HCT116 (cell line): Measurements from ENCODE around the gene TRIM60. TPM values are rescaled to one million over a fixed set of nuclear protein-coding genes. Genes with fewer than 3 reads are reported as not detected.

Experiments
- ATAC-seq: fragments of 200-7000 bp; cut with Tn5 transposase; 2 replicates; pipeline ENCODE4 v1.9.1; 2020; ENCODE audit warnings: mild to moderate bottlenecking, moderate library complexity
- BruUV-seq: library from RNA; stranded (reverse); fragments of 400-500 nt; replicated peaks from 2 replicates; lab custom pipeline; 2021; lab: Mats Ljungman, UMichigan
- CTCF ChIA-PET: fragments of 300-600 bp; sonication (Branson Sonifier 250); formaldehyde crosslinking; loops from one replicate; lab custom pipeline; 2021; ENCODE audit warnings: antibody characterized with exemption; lab: Charles Lee
- POLR2A ChIA-PET: fragments of 300-600, 350-600 bp; sonication (Branson Sonifier 250); formaldehyde crosslinking; loops from one replicate; lab custom pipeline; 2021; ENCODE audit warnings: antibody characterized with exemption; lab: Charles Lee
- RAD21 ChIA-PET, 2 experiments: fragments of 300-600 bp; sonication (Branson Sonifier 250); formaldehyde crosslinking; loops; one replicate each; lab custom pipeline; 2023; ENCODE audit warnings: low total read pairs in 2 of 2; ENCODE audit not compliant: uncharacterized antibody in 2 of 2, unreplicated experiment in 2 of 2, low non-redundant PET in 1 of 2; lab: Charles Lee
- DNase-seq: peaks from one replicate; pipeline ENCODE4 v3.0.0-alpha.2; 2010; ENCODE audit warnings: low read depth, low spot score
- H2AFZ ChIP-seq: fragments of 200-600 bp; shearing (Covaris generic), sonication (generic); 2 replicates; pipeline ENCODE4 v1.6.1; 2017; ENCODE audit warnings: low read depth, mixed run types, mixed read lengths, antibody characterized with exemption, low read length; ENCODE audit not compliant: poor library complexity, severe bottlenecking
- H3K27ac ChIP-seq: 2 replicates; pipeline ENCODE4 v1.5.1; 2012; ENCODE audit warnings: low read depth, low read length
- H3K27me3 ChIP-seq: fragments of 200-600 bp; sonication (generic); 2 replicates; pipeline ENCODE4 v1.6.1; 2016; ENCODE audit warnings: mixed run types, low read length, mixed read lengths; ENCODE audit not compliant: insufficient read depth
- H3K36me3 ChIP-seq, 2 experiments: fragments of 200-500 bp in 1 of 2; fragments of 200-600 bp in 1 of 2; sonication (Bioruptor generic) in 1 of 2; sonication (generic) in 1 of 2; 2 replicates each; pipeline versions ENCODE4 v1.5.1 to v1.6.1; 2014 to 2016; ENCODE audit warnings: low read length in 2 of 2, inconsistent platforms in 1 of 2, mixed read lengths in 1 of 2, mixed run types in 1 of 2; ENCODE audit not compliant: insufficient read depth in 2 of 2, control insufficient read depth in 1 of 2
- H3K4me1 ChIP-seq, 2 experiments: fragments of 200-600 bp in 1 of 2; sonication (generic) in 1 of 2; 2 replicates each; pipeline versions ENCODE4 v1.5.1 to v1.6.1; 2012 to 2017; ENCODE audit warnings: low read length in 2 of 2, inconsistent platforms in 1 of 2, mild to moderate bottlenecking in 1 of 2, mixed read lengths in 1 of 2, mixed run types in 1 of 2, moderate library complexity in 1 of 2; ENCODE audit not compliant: insufficient read depth in 2 of 2, control insufficient read depth in 1 of 2
- H3K4me2 ChIP-seq: fragments of 200-600 bp; sonication (generic); 2 replicates; pipeline ENCODE4 v1.6.1; 2017; ENCODE audit warnings: mixed run types, low read length, mixed read lengths
- H3K4me3 ChIP-seq, 2 experiments: fragments of 200-600 bp in 1 of 2; sonication (generic) in 1 of 2; replicated peaks in 1 of 2; 2 replicates each; pipeline ENCODE4 v1.5.1; 2011 to 2016; ENCODE audit warnings: low read length in 2 of 2, control low read depth in 1 of 2, low read depth in 1 of 2, mild to moderate bottlenecking in 1 of 2, mixed read lengths in 1 of 2, mixed run types in 1 of 2
- H3K79me2 ChIP-seq: fragments of 200-600 bp; sonication (generic); 2 replicates; pipeline ENCODE4 v1.6.1; 2017; ENCODE audit warnings: mild to moderate bottlenecking, mixed run types, low read length, moderate library complexity, mixed read lengths; ENCODE audit not compliant: insufficient read depth
- H3K9ac ChIP-seq: fragments of 200-600 bp; sonication (generic); 2 replicates; pipeline ENCODE4 v1.6.1; 2016; ENCODE audit warnings: low read length, mixed read lengths
- H3K9me2 ChIP-seq: fragments of 200-600 bp; sonication (generic), shearing (Covaris generic); 2 replicates; pipeline ENCODE4 v1.6.1; 2017; ENCODE audit warnings: mixed run types, mild to moderate bottlenecking, moderate library complexity; ENCODE audit not compliant: insufficient read depth
- H3K9me3 ChIP-seq, 2 experiments: fragments of 200-500 bp in 1 of 2; fragments of 200-600 bp in 1 of 2; sonication (Bioruptor generic) in 1 of 2; sonication (generic) in 1 of 2; 2 replicates each; pipeline ENCODE4 v1.6.1; 2014 to 2017; ENCODE audit warnings: low read length in 2 of 2, mixed read lengths in 2 of 2, inconsistent platforms in 1 of 2, low read depth in 1 of 2, mild to moderate bottlenecking in 1 of 2, mixed run types in 1 of 2, moderate library complexity in 1 of 2; ENCODE audit not compliant: control insufficient read depth in 1 of 2, insufficient read depth in 1 of 2
- H4K20me1 ChIP-seq: fragments of 200-600 bp; sonication (generic), shearing (Covaris generic); 2 replicates; pipeline ENCODE4 v1.6.1; 2017; ENCODE audit warnings: mixed run types, mild to moderate bottlenecking, moderate library complexity; ENCODE audit not compliant: insufficient read depth
- CBX3 ChIP-seq: IDR thresholded peaks from 2 replicates; pipeline ENCODE4 v1.6.1; 2012; ENCODE audit warnings: low read depth
- CEBPB ChIP-seq: IDR thresholded peaks from 2 replicates; pipeline ENCODE4 v1.6.1; 2012; ENCODE audit warnings: low read depth
- EGR1 ChIP-seq: IDR thresholded peaks from 2 replicates; pipeline ENCODE4 v1.6.1; 2012; ENCODE audit warnings: low read depth
- EZH2 ChIP-seq: fragments of 200-600 bp; sonication (generic); IDR thresholded peaks from 2 replicates; pipeline ENCODE4 v1.6.1; 2017; ENCODE audit warnings: antibody characterized with exemption, mixed run types
- FOSL1 ChIP-seq: IDR thresholded peaks from 2 replicates; pipeline ENCODE4 v1.6.1; 2012; ENCODE audit warnings: low read depth
- JUND ChIP-seq: IDR thresholded peaks from 2 replicates; pipeline ENCODE4 v1.6.1; 2012
- POLR2A ChIP-seq: IDR thresholded peaks from 2 replicates; pipeline ENCODE4 v1.7.0; 2011; ENCODE audit warnings: borderline replicate concordance; ENCODE audit not compliant: insufficient read depth, insufficient read length; ENCODE audit errors: extremely low read depth
- POLR2AphosphoS5 ChIP-seq: IDR thresholded peaks from 2 replicates; pipeline ENCODE4 v1.6.1; 2011; ENCODE audit warnings: mild to moderate bottlenecking, low read depth, low read length, moderate library complexity
- SIN3A ChIP-seq: IDR thresholded peaks from 2 replicates; pipeline ENCODE4 v1.6.1; 2012; ENCODE audit warnings: low read depth
- SP1 ChIP-seq: IDR thresholded peaks from 2 replicates; pipeline ENCODE4 v1.6.1; 2012; ENCODE audit warnings: low read depth
- SRF ChIP-seq: IDR thresholded peaks from 2 replicates; pipeline ENCODE4 v1.6.1; 2012; ENCODE audit warnings: low read depth
- YY1 ChIP-seq: IDR thresholded peaks from 2 replicates; pipeline ENCODE4 v1.6.1; 2011; ENCODE audit warnings: low read length, low read depth, moderate library complexity, mild to moderate bottlenecking; ENCODE audit not compliant: insufficient replicate concordance; ENCODE audit errors: extremely low read depth
- ZFX ChIP-seq: fragments of 450-650 bp; IDR thresholded peaks from 2 replicates; pipeline ENCODE4 v1.6.1; 2017
- ZNF274 ChIP-seq: fragments of 200-500 bp; sonication (Bioruptor generic); IDR thresholded peaks from 2 replicates; pipeline ENCODE4 v1.6.1; 2014; ENCODE audit warnings: mild to moderate bottlenecking, low read depth, low read length, inconsistent platforms
- intact Hi-C: fragments of 100-400 bp; cut with micrococcal nuclease; formaldehyde crosslinking; loops from 2 replicates; pipeline ENCODE4 v1.10.0; 2022
- total RNA-seq: library from RNA; stranded (reverse); gene quantifications from one replicate; pipeline ENCODE4 v1.2.1, GENCODE V29; 2021; ENCODE audit not compliant: unreplicated experiment
- TF ChIP-seq, protein P1 (sequence below): IDR thresholded peaks from 2 replicates; pipeline ENCODE4 v1.6.1; 2011; ENCODE audit warnings: mild to moderate bottlenecking, low read length, moderate library complexity; ENCODE audit not compliant: insufficient replicate concordance; ENCODE audit errors: extremely low read depth
- TF ChIP-seq, protein P2 (sequence below): IDR thresholded peaks from 2 replicates; pipeline ENCODE4 v1.6.1; 2012
- TF ChIP-seq, protein P3 (sequence below): IDR thresholded peaks from 2 replicates; pipeline ENCODE4 v1.6.1; 2012
- TF ChIP-seq, protein P4 (sequence below), 3 experiments: fragments of 200-600 bp in 1 of 3; sonication (generic) in 1 of 3; IDR thresholded peaks in 2 of 3; conservative IDR thresholded peaks in 1 of 3; 2 replicates each; pipeline ENCODE4 v1.5.1; 2012 to 2017; ENCODE audit warnings: low read depth in 2 of 3, low read length in 2 of 3, antibody characterized with exemption in 1 of 3, borderline replicate concordance in 1 of 3, control low read depth in 1 of 3, mild to moderate bottlenecking in 1 of 3, mixed read lengths in 1 of 3, mixed run types in 1 of 3, moderate library complexity in 1 of 3; ENCODE audit not compliant: insufficient read depth in 1 of 3

TRIM60 gene
- total RNA-seq, 1 experiment from 2014 or later = not detected

DNA sequence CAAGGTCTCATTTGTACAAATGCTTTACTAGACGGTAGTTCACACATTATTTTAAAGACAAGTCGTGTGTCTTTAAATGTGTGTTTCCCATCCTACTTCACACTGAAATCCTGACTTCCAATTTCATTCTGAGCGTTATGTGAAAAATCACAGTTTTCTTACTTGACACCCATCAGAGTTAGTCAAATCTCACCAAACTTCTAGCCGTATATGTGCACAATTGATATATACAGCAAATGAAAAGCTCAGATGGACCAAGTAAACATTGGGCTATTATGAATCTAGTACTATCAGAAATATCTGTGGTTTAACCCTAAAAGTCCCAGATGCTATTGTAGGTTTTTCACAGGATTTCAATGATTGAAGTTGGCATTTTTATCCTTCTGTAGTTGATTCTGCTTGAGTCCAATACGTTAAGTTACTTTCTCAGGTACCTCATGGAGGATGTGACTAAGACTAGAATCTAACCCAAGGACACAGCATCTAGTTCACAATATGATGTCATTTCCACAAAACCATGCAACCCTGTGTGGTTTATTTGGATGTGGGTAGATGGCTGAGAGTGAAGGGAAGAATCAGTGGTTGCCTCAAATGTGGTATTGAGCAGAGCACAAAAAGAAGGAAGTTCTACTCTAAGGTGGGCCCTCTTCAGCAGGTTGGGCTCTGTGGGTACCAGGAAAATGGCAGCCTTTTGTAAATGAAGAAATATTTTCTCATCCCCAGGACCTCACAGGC lies 22.1 kb upstream of the TRIM60 start:
- intact Hi-C loops = no loop called here
- CTCF ChIA-PET = no interaction called here
- POLR2A ChIA-PET = no interaction called here
- Histone ChIP-seq H3K4me2 (no peak overlapping the region), H3K79me2 (no peaks in the 10 kb centered on the region), H3K4me1 (no peaks in the 10 kb centered on the region), H4K20me1 (no peaks in the 10 kb centered on the region), H3K36me3 (no peaks in the 10 kb centered on the region), H3K27ac (no peak overlapping the region), H3K9ac (no peak overlapping the region), H2AFZ (no peak overlapping the region), H3K9me3 (no peaks in the 10 kb centered on the region), H3K27me3 (no peaks in the 10 kb centered on the region), H3K9me2 (no peaks in the 10 kb centered on the region), H3K4me3 (no peak overlapping the region)
- DNase-seq = no peak
- no TSS peak for BruUV-seq
- no peak for TF ChIP-seq ZFX
- no peak for TF ChIP-seq POLR2A
- TF ChIP-seq, protein P1, sequence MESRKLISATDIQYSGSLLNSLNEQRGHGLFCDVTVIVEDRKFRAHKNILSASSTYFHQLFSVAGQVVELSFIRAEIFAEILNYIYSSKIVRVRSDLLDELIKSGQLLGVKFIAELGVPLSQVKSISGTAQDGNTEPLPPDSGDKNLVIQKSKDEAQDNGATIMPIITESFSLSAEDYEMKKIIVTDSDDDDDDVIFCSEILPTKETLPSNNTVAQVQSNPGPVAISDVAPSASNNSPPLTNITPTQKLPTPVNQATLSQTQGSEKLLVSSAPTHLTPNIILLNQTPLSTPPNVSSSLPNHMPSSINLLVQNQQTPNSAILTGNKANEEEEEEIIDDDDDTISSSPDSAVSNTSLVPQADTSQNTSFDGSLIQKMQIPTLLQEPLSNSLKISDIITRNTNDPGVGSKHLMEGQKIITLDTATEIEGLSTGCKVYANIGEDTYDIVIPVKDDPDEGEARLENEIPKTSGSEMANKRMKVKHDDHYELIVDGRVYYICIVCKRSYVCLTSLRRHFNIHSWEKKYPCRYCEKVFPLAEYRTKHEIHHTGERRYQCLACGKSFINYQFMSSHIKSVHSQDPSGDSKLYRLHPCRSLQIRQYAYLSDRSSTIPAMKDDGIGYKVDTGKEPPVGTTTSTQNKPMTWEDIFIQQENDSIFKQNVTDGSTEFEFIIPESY = no peak
- TF ChIP-seq, protein P2, sequence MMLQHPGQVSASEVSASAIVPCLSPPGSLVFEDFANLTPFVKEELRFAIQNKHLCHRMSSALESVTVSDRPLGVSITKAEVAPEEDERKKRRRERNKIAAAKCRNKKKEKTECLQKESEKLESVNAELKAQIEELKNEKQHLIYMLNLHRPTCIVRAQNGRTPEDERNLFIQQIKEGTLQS = no peak
- no peak for TF ChIP-seq SIN3A
- no peak for TF ChIP-seq POLR2AphosphoS5
- TF ChIP-seq EGR1 = no peak
- no peak for TF ChIP-seq CBX3
- no peak for TF ChIP-seq ZNF274
- TF ChIP-seq, protein P3, sequence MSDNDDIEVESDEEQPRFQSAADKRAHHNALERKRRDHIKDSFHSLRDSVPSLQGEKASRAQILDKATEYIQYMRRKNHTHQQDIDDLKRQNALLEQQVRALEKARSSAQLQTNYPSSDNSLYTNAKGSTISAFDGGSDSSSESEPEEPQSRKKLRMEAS = no peak
- no peak for TF ChIP-seq EZH2
- TF ChIP-seq, protein P4, sequence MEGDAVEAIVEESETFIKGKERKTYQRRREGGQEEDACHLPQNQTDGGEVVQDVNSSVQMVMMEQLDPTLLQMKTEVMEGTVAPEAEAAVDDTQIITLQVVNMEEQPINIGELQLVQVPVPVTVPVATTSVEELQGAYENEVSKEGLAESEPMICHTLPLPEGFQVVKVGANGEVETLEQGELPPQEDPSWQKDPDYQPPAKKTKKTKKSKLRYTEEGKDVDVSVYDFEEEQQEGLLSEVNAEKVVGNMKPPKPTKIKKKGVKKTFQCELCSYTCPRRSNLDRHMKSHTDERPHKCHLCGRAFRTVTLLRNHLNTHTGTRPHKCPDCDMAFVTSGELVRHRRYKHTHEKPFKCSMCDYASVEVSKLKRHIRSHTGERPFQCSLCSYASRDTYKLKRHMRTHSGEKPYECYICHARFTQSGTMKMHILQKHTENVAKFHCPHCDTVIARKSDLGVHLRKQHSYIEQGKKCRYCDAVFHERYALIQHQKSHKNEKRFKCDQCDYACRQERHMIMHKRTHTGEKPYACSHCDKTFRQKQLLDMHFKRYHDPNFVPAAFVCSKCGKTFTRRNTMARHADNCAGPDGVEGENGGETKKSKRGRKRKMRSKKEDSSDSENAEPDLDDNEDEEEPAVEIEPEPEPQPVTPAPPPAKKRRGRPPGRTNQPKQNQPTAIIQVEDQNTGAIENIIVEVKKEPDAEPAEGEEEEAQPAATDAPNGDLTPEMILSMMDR (IDR thresholded peaks at IDR 0.05 in 2 of 3, conservative IDR thresholded peaks at IDR 0.05 in 1 of 3; ENCODE audit: borderline replicate concordance in 1 of 3, insufficient read depth in 1 of 3, low read depth in 2 of 3, low read length in 2 of 3) = no peak
- no peak for TF ChIP-seq SP1
- TF ChIP-seq YY1 = no peak
- no peak for TF ChIP-seq SRF
- no peak for TF ChIP-seq JUND
- TF ChIP-seq FOSL1 = no peak
- no peak for TF ChIP-seq CEBPB
- no peak for ATAC-seq
- RAD21 ChIA-PET = no interaction called here
